GM12878 (cell line): ENCODE data around the gene CEND1. TPM values are rescaled to one million over a fixed set of nuclear protein-coding genes. Genes with fewer than 3 reads are reported as not detected.
A peak's percentile ranks its signal among the peaks of the same experiment; 100 is the strongest.

Experiments
- ATAC-seq: fragments of 200-7000 bp; cut with Tn5 transposase; 3 replicates; pipeline ENCODE4 v1.9.1; 2020; ENCODE audit warnings: mild to moderate bottlenecking, moderate library complexity
- BruUV-seq: library from RNA; stranded (reverse); fragments of 400-500 nt; replicated peaks from 2 replicates; lab custom pipeline; 2021; lab: Mats Ljungman, UMichigan
- CTCF ChIA-PET: fragments of 300-600 bp; sonication (Branson Sonifier 250); formaldehyde crosslinking; extraction: SDS; loops from one replicate; lab custom pipeline; 2021; ENCODE audit warnings: inconsistent platforms; lab: Yijun Ruan, JAX
- POLR2A ChIA-PET: fragments of 350-600 bp; formaldehyde crosslinking; extraction: SDS; loops from one replicate; lab custom pipeline; 2021; ENCODE audit warnings: inconsistent platforms; lab: Charles Lee
- RAD21 ChIA-PET: fragments of 300-600 bp; sonication (Branson Sonifier 250); formaldehyde crosslinking; loops from one replicate; lab custom pipeline; 2023; ENCODE audit warnings: antibody characterized with exemption; ENCODE audit not compliant: unreplicated experiment; lab: Charles Lee
- SMC1A ChIA-PET: fragments of 300-600 bp; sonication (Branson Sonifier 250); formaldehyde crosslinking; loops from one replicate; lab custom pipeline; 2023; ENCODE audit not compliant: unreplicated experiment, uncharacterized antibody; lab: Charles Lee
- DNase-seq: peaks from one replicate; pipeline ENCODE4 v3.0.0-alpha.2; 2011; ENCODE audit warnings: low read depth, low spot score
- FAIRE-seq: peaks from 3 replicates; lab custom pipeline; 2011; peaks lifted over from hg19 to GRCh38; lab: Jason Lieb, UNC
- H2AFZ ChIP-seq: 2 replicates; pipeline ENCODE4 v1.6.0; 2011; ENCODE audit warnings: low read depth, low read length, control low read depth; ENCODE audit not compliant: control insufficient read depth
- H3K27ac ChIP-seq: 2 replicates; pipeline ENCODE4 v1.5.1; 2011; ENCODE audit warnings: control low read depth; ENCODE audit not compliant: control insufficient read depth, insufficient read depth
- H3K27me3 ChIP-seq, 2 experiments: replicated peaks in 1 of 2; 2 replicates each; pipeline versions ENCODE4 v1.6.0 to v1.6.1; 2011; ENCODE audit warnings: low read length in 1 of 2; ENCODE audit not compliant: control insufficient read depth in 2 of 2, insufficient read depth in 2 of 2
- H3K36me3 ChIP-seq, 2 experiments: 2 replicates each; pipeline ENCODE4 v1.5.1; 2011; ENCODE audit warnings: low read length in 1 of 2; ENCODE audit not compliant: control insufficient read depth in 2 of 2, insufficient read depth in 2 of 2
- H3K4me1 ChIP-seq: 2 replicates; pipeline ENCODE4 v1.6.1; 2011; ENCODE audit warnings: mild to moderate bottlenecking, low read length, moderate library complexity, mixed read lengths; ENCODE audit not compliant: control insufficient read depth, insufficient read depth
- H3K4me2 ChIP-seq: 2 replicates; pipeline ENCODE4 v1.6.0; 2011; ENCODE audit warnings: control low read depth; ENCODE audit not compliant: control insufficient read depth, insufficient read depth
- H3K4me3 ChIP-seq: fragments of 200-600 bp; sonication (generic); 2 replicates; pipeline ENCODE4 v1.5.1; 2016
- H3K79me2 ChIP-seq: 2 replicates; pipeline ENCODE4 v1.6.0; 2011; ENCODE audit warnings: low read length; ENCODE audit not compliant: control insufficient read depth, insufficient read depth
- H3K9ac ChIP-seq: 2 replicates; pipeline ENCODE4 v1.8.0; 2011; ENCODE audit warnings: low read length, control low read depth, mixed read lengths; ENCODE audit not compliant: control insufficient read depth, insufficient read depth
- H3K9me3 ChIP-seq: replicated peaks from 3 replicates; pipeline ENCODE4 v1.5.1; 2011; ENCODE audit warnings: mild to moderate bottlenecking, low read length; ENCODE audit not compliant: control insufficient read depth, insufficient read depth
- H4K20me1 ChIP-seq: 2 replicates; pipeline ENCODE4 v1.6.0; 2011; ENCODE audit not compliant: control insufficient read depth, insufficient read depth
- BHLHE40 ChIP-seq, 2 experiments: fragments of 450-650 bp in 1 of 2; IDR thresholded peaks; 2 replicates each; pipeline ENCODE4 v1.6.1; 2011 to 2017; ENCODE audit warnings: low read depth in 2 of 2, borderline replicate concordance in 1 of 2, improper control_type of control experiment in 1 of 2, low read length in 1 of 2, mild to moderate bottlenecking in 1 of 2
- CHD4 ChIP-seq: fragments of 200-600 bp; sonication (generic); IDR thresholded peaks from 2 replicates; pipeline ENCODE4 v1.6.1; 2016; ENCODE audit warnings: mild to moderate bottlenecking
- IKZF1 ChIP-seq: fragments of 450-650 bp; conservative IDR thresholded peaks from 2 replicates; pipeline ENCODE4 v1.6.1; 2017; ENCODE audit warnings: antibody characterized with exemption, mild to moderate bottlenecking
- MLLT1 ChIP-seq: fragments of 450-650 bp; IDR thresholded peaks from 2 replicates; pipeline ENCODE4 v1.6.1; 2016; ENCODE audit warnings: mild to moderate bottlenecking
- MYC ChIP-seq: IDR thresholded peaks from 2 replicates; pipeline ENCODE4 v1.6.1; 2011; ENCODE audit warnings: mild to moderate bottlenecking, low read length, moderate library complexity, inconsistent platforms; ENCODE audit not compliant: insufficient read depth, insufficient replicate concordance, insufficient read length, severe bottlenecking
- NRF1 ChIP-seq: conservative IDR thresholded peaks from 2 replicates; pipeline ENCODE4 v1.6.1; 2011; ENCODE audit warnings: mild to moderate bottlenecking, low read depth, low read length, improper control_type of control experiment
- PKNOX1 ChIP-seq: fragments of 450-650 bp; IDR thresholded peaks from 2 replicates; pipeline ENCODE4 v1.6.1; 2016; ENCODE audit warnings: mild to moderate bottlenecking
- POLR2AphosphoS2 ChIP-seq: IDR thresholded peaks from 2 replicates; pipeline ENCODE4 v1.6.1; 2011; ENCODE audit warnings: low read depth, mild to moderate bottlenecking, low read length, improper control_type of control experiment, moderate library complexity
- REST ChIP-seq: IDR thresholded peaks from 2 replicates; pipeline ENCODE4 v1.6.1; 2012; ENCODE audit warnings: mild to moderate bottlenecking, low read depth, low read length
- TCF12 ChIP-seq: IDR thresholded peaks from 2 replicates; pipeline ENCODE4 v1.6.1; 2011; ENCODE audit warnings: low read depth, mild to moderate bottlenecking, low read length
- WGBS: methylation state at CpG from one replicate; pipeline ENCODE4 v1.1.6; 2016; ENCODE audit warnings: low lambda C conversion rate; ENCODE audit not compliant: insufficient replicate concordance, insufficient coverage; ENCODE audit errors: missing lambda C conversion rate; 5-methylcytosine and 5-hydroxymethylcytosine counted together
- in situ Hi-C: fragments of 300-500 bp; cut with MboI; formaldehyde crosslinking; loops from 9 replicates; pipeline ENCODE4 v1.14.3; 2018; ENCODE audit warnings: mixed read lengths
- intact Hi-C: fragments of 100-400 bp; cut with micrococcal nuclease; formaldehyde crosslinking; loops from one replicate; pipeline ENCODE4 v1.14.2; 2022; ENCODE audit not compliant: unreplicated experiment
- polyA plus RNA-seq, 11 experiments: library from polyadenylated mRNA; depleted of rRNA in 4 of 11; unstranded in 6 of 11; stranded (reverse) in 5 of 11; fragments of >200 nt; fragmentation: Nextera tagmentation in 4 of 11; fragmentation: Illumina TruSeq in 1 of 11; extraction: Ambion mirVana in 4 of 11; extraction: Trizol in 1 of 11; gene quantifications; 1 replicate in 1 of 11; 2 replicates in 10 of 11; pipeline versions ENCODE4 v1.2.1 to v1.2.3, GENCODE V29; 2011 to 2016; ENCODE audit warnings: inconsistent platforms in 2 of 11, missing spikeins in 2 of 11, low read depth in 1 of 11
- total RNA-seq, 4 experiments: library from RNA; depleted of rRNA in 3 of 4; stranded (reverse); fragments of >200 nt in 3 of 4; fragmentation: Illumina TruSeq in 1 of 4; extraction: Trizol in 1 of 4; gene quantifications; 2 replicates each; pipeline versions ENCODE4 v1.2.1 to v1.2.3, GENCODE V29; 2013 to 2021

The CEND1 gene
- total and polyA plus RNA-seq, 10 of the 15 experiments (the other 5 are each of a cell fraction or from before 2014, with no cell fraction given): 0.31 to 13.6 (median 7.2) TPM; not detected in 1

GRCh38 chr11:794766-795633 is 5.1 kb upstream of the CEND1 start:
- peaks cover 30% of the 10 kb centered on the region for H3K79me2 ChIP-seq
- BruUV-seq: no TSS peak
- H3K36me3 ChIP-seq: peaks cover 0 to 9% of the 10 kb centered on the region in 2 experiments; a peak in 2 of 4 replicates
- WGBS: 55% methylated on average over 30 of the region's 38 CpGs
- peak overlapping the region; percentile 77 for H3K4me2 ChIP-seq
- in situ Hi-C loops (no loop called here), intact Hi-C loops (loop anchor here (5.0 kb wide), 1 partner anchor 48 kb away; the partner anchor contains the start of gene TALDO1)
- H3K4me1 ChIP-seq: peaks cover 15% of the 10 kb centered on the region
- no peak overlapping the region for H2AFZ ChIP-seq
- H3K27ac ChIP-seq: peak overlapping the region; percentile 67; the same call in 1 of the 2 replicates
- FAIRE-seq (no peak), DNase-seq (no peak), ATAC-seq (no peak)
- no peaks in the 10 kb centered on the region for H4K20me1 ChIP-seq
- H3K27me3 ChIP-seq: no peaks in the 10 kb centered on the region
- CTCF ChIA-PET: interaction anchor here (0.6 to 1.6 kb wide), 4 partner anchors 48 to 210 kb away, joined by 3 to 5 read pairs (median 4); partner anchors contain the start of gene TMEM80
- no peaks in the 10 kb centered on the region for H3K9me3 ChIP-seq
- POLR2A ChIA-PET: interaction anchor here (0.5 to 1.0 kb wide), 5 partner anchors 16 to 144 kb away, joined by 3 to 5 read pairs (median 3); no protein-coding TSS in a partner anchor
- SMC1A ChIA-PET: no interaction called here
- RAD21 ChIA-PET: interaction anchor here (0.6 to 2.8 kb wide), 6 partner anchors 9 to 68 kb away, joined by 3 to 14 read pairs (median 6); partner anchors contain the start of gene GATD1
- peak overlapping the region; percentile 80 for H3K9ac ChIP-seq
- peak; percentile 89 to 95 for TF ChIP-seq BHLHE40 (IDR thresholded peaks at IDR 0.05; ENCODE audit: borderline replicate concordance in 1 of 2, low read depth in 2 of 2, low read length in 1 of 2)
- no peak for TF ChIP-seq CHD4
- TF ChIP-seq MLLT1: 0 out of 2 replicates have a peak, but pooled peaks have one; percentile 23
- TF ChIP-seq NRF1: no peak
- no peak for TF ChIP-seq MYC
- peak; percentile 26; the same call in 1 of the 2 replicates for TF ChIP-seq POLR2AphosphoS2
- peak; percentile 21; the same call in 1 of the 2 replicates for TF ChIP-seq PKNOX1
- 0 out of 2 replicates have a peak, but pooled peaks have one; percentile 5 for TF ChIP-seq TCF12
- TF ChIP-seq IKZF1: 0 out of 2 replicates have a peak, but pooled peaks have one; percentile 6
- no peak for TF ChIP-seq REST
- peak overlapping the region; percentile 97 for H3K4me3 ChIP-seq
